Measurements from ENCODE around the gene RBAK.
"Not testable (repeated sequence)": the region's sequence is repeated elsewhere in the genome, so short reads cannot be mapped to it uniquely, and the experiment has no call there.

Gene RBAK

DNA sequence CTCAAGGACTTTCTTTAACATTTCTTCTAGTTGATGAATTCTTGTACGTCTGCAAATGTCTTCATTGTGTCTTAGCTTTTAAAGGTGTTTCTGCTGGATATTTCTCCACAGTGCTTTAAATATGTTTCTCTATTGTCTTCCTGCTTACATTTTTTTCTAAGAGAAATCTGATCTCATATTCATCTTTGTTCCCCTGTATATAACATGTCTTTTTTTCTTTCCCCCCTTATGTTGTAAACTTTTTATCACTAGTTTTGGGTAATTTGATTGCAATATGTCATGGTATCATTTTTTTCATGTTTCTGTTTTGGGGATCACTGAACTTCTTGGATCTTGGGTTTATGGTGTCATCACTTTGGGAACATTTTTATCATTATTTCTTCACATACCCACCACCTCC, 7.5 kb downstream of the RBAK start:
- DNase-seq: no peak

DNA sequence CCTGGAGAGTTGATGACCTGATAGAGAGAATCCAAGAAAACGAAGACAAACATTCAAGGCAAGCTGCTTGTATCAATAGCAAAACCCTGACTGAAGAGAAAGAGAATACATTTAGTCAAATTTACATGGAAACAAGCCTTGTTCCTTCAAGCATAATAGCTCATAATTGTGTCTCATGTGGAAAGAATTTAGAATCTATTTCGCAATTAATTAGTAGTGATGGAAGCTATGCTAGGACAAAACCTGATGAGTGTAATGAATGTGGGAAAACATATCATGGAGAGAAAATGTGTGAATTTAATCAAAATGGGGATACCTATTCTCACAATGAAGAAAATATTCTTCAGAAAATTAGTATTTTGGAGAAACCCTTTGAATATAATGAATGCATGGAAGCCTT, 18.0 kb downstream of the RBAK start:
- no peak for DNase-seq

DNA sequence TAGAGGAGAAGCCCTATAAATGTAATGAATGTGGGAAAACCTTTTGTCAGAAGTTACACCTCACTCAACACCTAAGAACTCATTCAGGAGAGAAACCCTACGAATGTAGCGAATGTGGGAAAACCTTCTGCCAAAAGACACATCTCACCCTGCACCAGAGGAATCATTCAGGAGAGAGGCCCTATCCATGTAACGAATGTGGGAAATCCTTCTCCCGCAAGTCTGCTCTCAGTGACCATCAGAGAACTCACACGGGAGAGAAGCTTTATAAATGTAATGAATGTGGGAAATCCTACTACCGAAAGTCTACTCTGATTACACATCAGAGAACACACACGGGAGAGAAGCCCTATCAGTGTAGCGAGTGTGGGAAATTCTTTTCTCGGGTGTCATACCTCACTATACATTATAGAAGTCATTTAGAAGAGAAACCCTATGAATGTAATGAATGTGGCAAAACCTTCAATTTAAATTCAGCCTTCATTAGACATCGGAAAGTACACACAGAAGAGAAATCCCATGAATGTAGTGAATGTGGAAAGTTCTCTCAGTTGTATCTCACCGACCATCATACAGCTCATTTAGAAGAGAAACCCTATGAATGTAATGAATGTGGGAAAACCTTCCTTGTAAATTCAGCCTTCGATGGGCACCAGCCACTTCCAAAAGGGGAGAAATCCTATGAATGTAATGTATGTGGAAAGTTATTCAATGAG, 18.9 kb downstream of the RBAK start:
- DNase-seq: no peak

DNA sequence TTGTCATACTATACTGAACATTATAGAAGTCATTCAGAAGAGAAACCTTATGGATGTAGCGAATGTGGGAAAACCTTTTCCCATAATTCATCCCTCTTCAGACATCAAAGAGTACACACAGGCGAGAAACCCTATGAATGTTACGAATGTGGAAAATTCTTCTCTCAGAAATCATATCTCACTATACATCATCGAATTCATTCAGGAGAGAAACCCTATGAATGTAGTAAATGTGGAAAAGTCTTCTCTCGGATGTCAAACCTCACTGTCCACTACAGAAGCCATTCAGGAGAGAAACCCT, 19.4 kb downstream of the RBAK start:
- no peak for DNase-seq

DNA sequence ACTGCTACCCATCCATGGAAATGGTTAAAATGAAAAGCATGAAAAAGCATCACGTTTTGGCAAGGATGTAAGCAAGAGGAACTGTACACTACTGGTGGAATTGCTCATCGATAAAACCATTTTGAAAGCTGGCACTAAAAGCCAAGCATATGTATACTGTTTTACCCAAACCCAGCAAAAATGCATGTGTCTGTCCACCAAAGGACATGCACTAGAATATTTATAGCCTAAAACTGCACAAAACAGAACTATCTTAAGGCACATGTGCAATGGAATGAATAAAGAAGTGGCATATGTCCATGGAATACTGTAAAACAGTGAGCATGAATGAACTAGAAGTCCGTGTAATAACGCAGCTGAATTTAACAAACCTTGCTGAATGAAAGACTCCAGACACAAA, 22.9 kb downstream of the RBAK start:
- no peak for DNase-seq

DNA sequence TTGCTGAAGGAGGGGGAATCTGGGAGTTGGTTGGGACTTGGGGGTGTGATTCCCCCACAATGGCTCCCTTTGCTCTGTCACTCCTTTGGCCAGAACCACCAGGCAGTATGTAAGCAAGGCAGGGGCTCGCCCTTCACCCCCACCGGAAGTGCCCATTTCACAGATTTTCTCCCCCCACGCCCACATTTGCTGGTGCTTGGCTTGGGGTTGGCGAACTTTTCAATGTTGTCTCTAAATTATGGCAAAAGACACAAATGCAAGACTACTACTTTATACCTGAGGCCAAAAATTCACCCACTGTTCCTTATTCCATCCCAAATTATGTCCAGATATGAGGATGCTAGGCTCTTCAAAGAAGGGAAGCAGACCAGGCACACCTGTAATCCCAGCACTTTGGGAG, 24.5 kb downstream of the RBAK start:
- DNase-seq: no peak

DNA sequence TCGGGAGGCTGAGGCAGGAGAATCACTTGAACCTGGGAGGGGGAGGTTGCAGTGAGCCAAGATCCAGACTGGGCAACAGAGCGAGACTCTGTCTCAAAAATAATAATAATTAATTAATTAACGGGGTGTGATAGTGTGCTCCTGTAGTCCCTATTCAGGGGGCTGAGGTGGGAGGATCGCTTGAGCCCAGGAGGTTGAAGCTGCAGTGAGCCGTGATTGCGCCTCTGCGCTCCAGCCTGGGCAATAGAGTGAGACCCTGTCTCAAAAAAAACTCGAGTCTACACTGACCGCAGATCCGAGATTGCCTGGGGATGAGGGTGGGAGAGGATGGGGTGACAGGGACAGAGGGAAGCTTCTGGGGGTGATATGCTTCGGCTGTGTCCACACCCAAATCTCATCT, 29.5 kb downstream of the RBAK start:
- not testable (repeated sequence) for DNase-seq

DNA sequence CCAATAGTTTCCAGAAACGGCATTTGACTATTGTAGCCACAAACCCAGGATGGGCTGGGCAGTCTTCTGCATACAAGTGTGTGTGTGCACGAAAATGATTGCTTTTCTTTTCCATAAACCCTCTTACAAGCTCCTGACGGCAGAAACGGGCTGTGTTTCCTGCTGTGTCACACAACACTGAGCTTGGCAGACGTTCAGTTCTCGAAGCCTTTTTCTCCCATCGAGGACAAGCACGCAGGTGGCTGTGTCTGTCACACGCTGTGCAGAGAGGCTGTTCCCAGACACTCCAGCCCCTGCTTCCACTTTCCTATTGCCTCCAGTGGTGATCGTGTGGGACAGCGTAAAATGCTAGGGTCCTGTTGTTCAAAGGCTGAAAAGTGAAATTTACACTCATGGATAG, 32.1 kb downstream of the RBAK start:
- peak; percentile 44 for DNase-seq

DNA sequence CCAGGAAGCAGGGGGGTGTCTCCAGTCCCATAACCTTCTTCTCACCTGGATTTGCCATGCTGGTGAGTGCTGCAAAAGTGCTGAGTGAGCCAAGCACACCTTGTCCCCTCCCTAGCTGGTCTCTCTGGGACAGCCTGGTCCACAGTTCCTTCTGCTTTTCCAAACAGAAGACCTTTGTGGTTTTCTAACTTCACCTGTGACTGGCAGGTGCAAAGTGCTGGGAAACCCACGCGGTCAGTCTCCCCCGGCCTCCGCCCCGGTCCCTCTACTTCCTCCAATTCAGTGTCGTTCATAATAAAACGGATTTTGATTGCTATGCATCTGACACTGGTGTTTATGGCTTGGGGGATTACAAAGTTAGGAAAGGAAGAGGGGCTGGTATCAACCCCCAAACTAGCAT, 37.1 kb downstream of the RBAK start:
- no peak for DNase-seq

DNA sequence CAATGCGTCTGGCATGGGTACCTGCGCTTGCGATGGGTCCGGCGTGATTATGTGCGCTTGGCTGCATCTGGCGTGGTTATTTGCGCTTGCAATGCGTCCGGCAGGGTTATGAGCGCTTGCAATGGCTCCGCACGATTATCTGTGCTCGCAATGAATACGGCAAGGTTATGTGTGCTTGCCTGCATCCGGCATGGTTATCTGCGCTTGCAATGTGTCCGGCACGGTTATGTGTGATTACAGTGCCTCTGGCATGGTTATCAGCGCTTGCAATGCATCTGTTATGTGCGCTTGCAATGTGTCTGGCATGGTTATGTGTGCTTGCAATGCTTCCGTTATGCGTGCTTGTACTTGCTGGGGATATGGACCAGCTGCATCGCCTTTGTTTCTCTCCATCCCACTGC, 37.7 kb downstream of the RBAK start:
- DNase-seq: no peak

DNA sequence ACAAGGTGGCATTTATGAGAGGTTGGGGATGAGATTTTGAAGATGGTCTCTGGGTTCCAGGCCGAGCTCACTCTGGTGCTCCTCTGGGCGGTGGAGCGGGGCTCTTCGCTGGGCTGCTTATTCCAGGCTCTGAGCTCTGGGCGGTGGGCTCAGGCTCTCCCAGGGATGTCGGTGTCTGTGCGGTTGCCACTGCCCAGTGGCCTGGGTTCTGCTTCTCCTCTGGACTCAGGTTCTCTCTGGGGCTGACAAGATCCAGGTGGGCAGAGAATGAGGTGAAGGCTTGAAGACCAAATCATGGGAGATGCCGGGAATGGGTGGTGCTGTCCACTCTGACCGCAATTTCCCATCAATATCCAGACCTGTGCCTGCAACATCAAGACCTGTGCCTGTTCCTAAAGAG, 40.6 kb downstream of the RBAK start:
- DNase-seq: no peak

DNA sequence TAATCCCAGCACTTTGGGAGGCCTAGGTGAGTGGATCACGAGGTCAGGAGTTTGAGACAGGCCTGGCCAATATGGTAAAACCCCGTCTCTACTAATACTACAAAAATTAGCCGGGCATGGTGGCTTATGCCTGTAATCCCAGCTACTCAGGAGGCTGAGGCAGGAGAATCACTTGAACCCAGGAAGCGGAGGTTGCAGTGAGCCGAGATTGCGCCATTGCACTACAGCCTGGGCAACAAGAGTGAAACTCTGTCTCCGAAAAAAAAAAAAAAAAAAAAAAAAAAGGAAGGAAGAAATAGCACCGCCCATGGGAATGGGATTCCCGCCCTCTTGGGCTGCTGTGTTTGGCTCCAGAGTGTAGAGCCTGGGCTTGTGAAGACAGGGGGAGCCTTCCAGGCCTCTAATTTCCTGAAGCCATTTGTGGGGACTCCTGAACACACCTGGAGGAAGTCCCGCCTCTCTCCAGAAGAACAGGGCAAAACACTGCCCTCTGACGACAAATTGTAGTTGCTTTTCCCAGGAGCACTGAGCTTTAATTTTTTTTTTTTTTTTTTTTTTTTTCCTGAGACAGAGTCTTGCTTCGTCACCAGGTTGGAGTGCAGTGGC, 42.7 kb downstream of the RBAK start:
- not testable (repeated sequence) for DNase-seq

DNA sequence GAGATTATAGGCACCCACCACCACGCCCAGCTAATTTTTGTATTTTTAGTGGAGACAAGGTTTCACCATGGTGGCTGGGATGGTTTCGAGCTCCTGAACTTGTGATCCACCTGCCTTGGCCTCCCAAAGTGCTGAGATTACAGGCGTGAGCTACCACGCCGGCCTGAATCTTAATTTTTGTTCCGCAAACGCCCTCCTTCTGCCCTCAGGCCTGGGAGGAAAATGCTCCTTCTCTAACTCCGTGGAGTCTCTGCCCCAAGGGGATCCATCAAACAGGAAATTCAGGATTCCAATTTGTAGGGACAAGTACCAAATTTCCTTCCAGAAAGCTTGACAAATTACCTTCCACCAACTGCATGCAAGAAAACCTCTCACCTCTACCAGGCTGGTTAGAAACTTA, 43.2 kb downstream of the RBAK start:
- no peak for DNase-seq

DNA sequence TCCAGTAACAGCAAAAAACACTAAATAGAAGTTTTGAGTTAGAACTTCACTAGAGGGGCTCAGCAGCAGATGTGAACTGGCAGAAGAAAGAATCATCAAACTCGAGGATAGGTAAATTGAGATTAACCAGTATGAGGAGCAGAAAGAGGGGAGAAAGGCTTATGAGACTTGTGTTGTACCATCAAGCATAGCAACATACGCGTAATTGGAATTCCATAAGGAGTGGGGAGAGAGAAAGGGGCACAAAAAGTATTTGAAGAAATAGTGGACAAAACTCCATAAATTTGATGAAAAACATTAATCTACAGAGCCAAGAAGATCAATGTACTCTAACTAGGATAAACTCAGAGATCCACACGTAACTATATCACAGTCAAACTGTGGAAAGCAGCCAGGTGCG, 48.3 kb downstream of the RBAK start:
- no peak for DNase-seq

DNA sequence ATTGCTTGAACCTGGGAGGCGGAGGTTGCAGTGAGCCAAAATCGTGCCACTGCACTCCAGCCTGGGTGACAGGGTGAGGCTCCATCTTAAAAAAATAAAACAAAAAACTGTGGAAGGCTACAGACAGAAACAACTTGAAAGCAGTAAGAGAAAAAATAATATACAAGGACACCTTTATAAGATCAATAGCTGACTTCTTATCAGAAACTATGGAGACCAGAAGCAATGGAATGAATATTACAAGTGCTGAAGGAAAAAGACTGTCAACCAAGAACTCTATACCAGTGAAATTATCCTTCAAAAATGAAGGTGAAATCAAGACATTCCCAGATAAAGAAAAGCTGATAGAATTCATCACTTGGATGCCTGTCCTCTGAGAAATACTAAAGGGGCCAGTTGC, 49.0 kb downstream of the RBAK start:
- no peak for DNase-seq

DNA sequence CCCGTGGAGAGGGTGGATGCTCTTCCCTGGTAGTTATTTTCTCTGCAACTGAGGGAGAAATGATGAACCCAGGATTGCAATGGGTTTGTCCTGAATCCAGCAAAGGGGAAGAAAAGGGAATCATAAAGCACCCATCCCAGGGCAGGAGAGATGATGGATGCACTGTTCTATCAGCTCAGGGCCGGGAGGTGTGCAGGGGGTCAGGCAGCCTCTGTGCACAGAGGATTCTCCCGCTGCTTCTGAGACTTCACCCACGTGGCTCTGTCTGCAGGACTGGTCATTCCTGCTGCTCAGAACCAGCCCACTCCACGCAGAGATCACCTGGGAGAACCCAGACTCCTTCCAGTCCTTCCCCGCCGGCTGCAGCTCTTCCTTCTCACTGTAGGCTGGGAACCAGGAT, 70.7 kb downstream of the RBAK start:
- no peak for DNase-seq

DNA sequence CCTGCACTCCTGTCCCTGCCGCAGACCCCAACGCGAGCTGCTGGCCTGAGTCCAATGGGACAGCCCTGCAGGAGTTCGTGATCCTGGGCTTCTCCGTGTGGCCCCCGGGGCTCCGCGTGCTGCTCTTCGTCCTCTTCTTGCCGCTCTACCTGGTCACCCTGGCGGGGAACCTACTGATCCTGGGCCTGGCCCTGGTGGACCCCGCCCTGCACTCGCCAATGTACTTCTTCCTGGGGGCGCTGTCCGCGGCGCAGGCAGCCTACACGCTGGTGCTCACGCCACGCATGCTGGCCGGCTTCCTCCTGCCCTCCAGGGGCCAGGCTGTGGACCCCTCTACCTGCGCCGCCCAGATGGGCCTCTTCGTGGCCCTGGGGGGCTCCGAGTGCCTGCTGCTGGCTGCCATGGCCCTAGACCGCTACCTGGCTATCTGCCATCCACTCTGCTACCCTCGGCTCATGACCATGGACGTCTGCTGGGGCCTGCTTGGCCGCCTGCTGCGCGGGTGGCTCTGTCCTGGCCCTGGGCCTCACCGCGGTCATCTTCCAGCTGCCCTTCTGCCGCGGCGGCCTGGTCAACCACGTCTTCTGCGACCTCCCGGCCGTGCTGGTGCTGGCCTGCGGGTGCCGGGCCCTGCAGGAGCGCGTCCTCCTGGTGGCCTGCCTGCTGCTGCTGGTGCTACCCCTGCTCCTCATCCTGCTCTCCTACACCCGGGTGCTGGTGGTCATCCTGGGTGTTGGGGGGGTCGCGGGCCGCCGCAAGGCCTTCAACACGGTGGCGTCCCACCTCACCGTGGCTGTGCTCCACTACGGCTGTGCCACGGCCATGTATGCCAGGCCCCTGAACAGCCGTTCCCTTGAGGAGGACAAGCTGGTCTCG, 71.7 kb downstream of the RBAK start:
- no peak for DNase-seq

Measured in NCI-H1694 treated with DMSO at 0.1 percent for 48 hours (cell line).